Activated T-helper 9 cell treated with anti-CD3 and anti-CD28 coated beads, Interleukin-2, amount 50 U/mL, for 16 hours (primary cell): ENCODE measurements around the gene PAAF1.
"Not testable (repeated sequence)": the region's sequence is repeated elsewhere in the genome, so short reads cannot be mapped to it uniquely, and the experiment has no call there.

Source experiments
- DNase-seq: peaks from one replicate; pipeline ENCODE4 v3.0.0-alpha.2; 2020; ENCODE audit warnings: low read depth

PAAF1 gene

GRCh38 chr11:73876424-73877310, at the start of gene PAAF1, which contains the start of gene COA4:
PAAF1 (plus strand) TSS chr11:73876999; CDS start chr11:73877022, 23 bp downstream.
COA4 (minus strand) TSS chr11:73876846; CDS start chr11:73873378, 3,468 bp downstream.
- DNase-seq = peak; percentile 92

- DNase-seq = no peak
These were observed 46.5 kb upstream of the PAAF1 start for GRCh38 chr11:73830261-73830660.

- DNase-seq = no peak
These were observed 43.7 kb upstream of the PAAF1 start for GRCh38 chr11:73833067-73833466.

GRCh38 chr11:73838443-73839122, 38.2 kb upstream of the PAAF1 start:
- no peak for DNase-seq

- no peak for DNase-seq
These were observed 37.7 kb upstream of the PAAF1 start for GRCh38 chr11:73839123-73839457.

GRCh38 chr11:73851046-73851764, 25.6 kb upstream of the PAAF1 start:
- no peak for DNase-seq

GRCh38 chr11:73852049-73852448, 24.8 kb upstream of the PAAF1 start:
- no peak for DNase-seq

- DNase-seq = no peak
These were observed 22.1 kb upstream of the PAAF1 start for GRCh38 chr11:73854680-73855079.

- DNase-seq = no peak
These were observed 20.7 kb upstream of the PAAF1 start for GRCh38 chr11:73856031-73856567.

- DNase-seq = no peak
These were observed 17.1 kb upstream of the PAAF1 start for GRCh38 chr11:73859671-73860070.

GRCh38 chr11:73860202-73860601, 16.6 kb upstream of the PAAF1 start:
- DNase-seq = no peak

GRCh38 chr11:73862986-73863385, 13.8 kb upstream of the PAAF1 start:
- no peak for DNase-seq

GRCh38 chr11:73866095-73866579, 10.7 kb upstream of the PAAF1 start:
- no peak for DNase-seq

- DNase-seq = no peak
These were observed 10.2 kb upstream of the PAAF1 start for GRCh38 chr11:73866586-73866996.

GRCh38 chr11:73869332-73869949, 7.4 kb upstream of the PAAF1 start:
- no peak for DNase-seq

- DNase-seq = no peak
These were observed 6.5 kb upstream of the PAAF1 start for GRCh38 chr11:73870261-73870660.

- no peak for DNase-seq
These were observed 3.9 kb upstream of the PAAF1 start for GRCh38 chr11:73872749-73873357.

- DNase-seq = no peak
These were observed 1.4 kb upstream of the PAAF1 start for GRCh38 chr11:73875380-73875779.

- DNase-seq = no peak
These were observed 959 bp upstream of the PAAF1 start for GRCh38 chr11:73875840-73876239.

- no peak for DNase-seq
These were observed 2.0 kb downstream of the PAAF1 start for GRCh38 chr11:73878771-73879170.

- not testable (repeated sequence) for DNase-seq
These were observed 3.6 kb downstream of the PAAF1 start for GRCh38 chr11:73880449-73880848.
